ENCODE results near the gene ABCB6. TPM values are rescaled to one million over a fixed set of nuclear protein-coding genes. Genes with fewer than 3 reads are reported as not detected.

The ABCB6 gene
- total and polyA plus RNA-seq, 10 of the 15 experiments (the other 5 are each of a cell fraction or from before 2014, with no cell fraction given), result 2.3 to 22.1 (median 13.8) TPM

DNA sequence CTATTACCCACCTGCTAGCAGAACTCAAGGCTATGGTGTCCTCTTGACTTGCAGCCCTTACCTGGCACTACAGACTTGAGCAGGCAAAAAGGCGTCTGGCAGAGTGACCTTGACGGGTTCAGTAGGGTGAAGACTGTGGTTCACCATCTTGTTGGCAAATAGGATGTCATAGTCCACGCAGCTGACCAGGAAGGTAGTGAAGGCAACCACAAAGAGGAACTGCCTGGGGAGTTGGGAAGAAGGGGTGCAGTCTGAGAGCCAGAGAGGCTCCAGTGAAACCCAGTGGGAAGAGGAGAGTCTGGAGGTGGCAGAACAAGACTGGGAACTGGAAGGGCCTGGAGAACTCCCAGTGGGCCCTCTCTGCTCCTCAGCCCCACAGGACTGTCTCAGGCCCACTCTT, 6.6 kb upstream of the ABCB6 start:
- H3K4me3 ChIP-seq, result no peak overlapping the region
- POLR2A ChIA-PET, result no interaction called here
- no peak for ATAC-seq
- no peaks in the 10 kb centered on the region for H3K9me3 ChIP-seq (replicated peaks; ENCODE audit: control insufficient read depth, insufficient read depth, low read length)
- peaks cover 25% of the 10 kb centered on the region for H3K79me2 ChIP-seq (ENCODE audit: control insufficient read depth, insufficient read depth, low read length)
- CTCF ChIA-PET, result interaction anchor here (0.6 kb wide), 1 partner anchor 13 kb away, joined by 3 read pairs; no protein-coding TSS in a partner anchor
- no peak overlapping the region for H3K9ac ChIP-seq (ENCODE audit: control insufficient read depth, insufficient read depth, low read length)
- in situ Hi-C loops (cut with MboI) (no loop called here), intact Hi-C loops (cut with micrococcal nuclease; ENCODE audit: unreplicated experiment) (no loop called here)
- BruUV-seq (replicated peaks), result no TSS peak
- peaks cover 15% of the 10 kb centered on the region for H3K4me1 ChIP-seq (ENCODE audit: control insufficient read depth, insufficient read depth, low read length)
- SMC1A ChIA-PET (ENCODE audit: uncharacterized antibody, unreplicated experiment), result no interaction called here
- TF ChIP-seq EP300 (IDR thresholded peaks at IDR 0.05; ENCODE audit: borderline replicate concordance in 1 of 2, control insufficient read depth in 1 of 2, low read depth in 2 of 2, low read length in 2 of 2) (no peak), PRDM15 (CRISPR knock-in tag; IDR thresholded peaks at IDR 0.05) (no peak), TCF3 (IDR thresholded peaks at IDR 0.05; ENCODE audit: borderline replicate concordance, insufficient read depth, low read depth, low read length) (no peak), CEBPB (IDR thresholded peaks at IDR 0.05; ENCODE audit: borderline replicate concordance in 1 of 2, low read depth in 2 of 2, low read length in 2 of 2) (no peak), SIN3A (IDR thresholded peaks at IDR 0.05; ENCODE audit: low read depth, low read length) (no peak), ATF3 (IDR thresholded peaks at IDR 0.05; ENCODE audit: borderline replicate concordance, extremely low read depth, low read depth, low read length) (no peak), HDAC2 (IDR thresholded peaks at IDR 0.05) (no peak), ZNF24 (IDR thresholded peaks at IDR 0.05) (no peak), SKIL (IDR thresholded peaks at IDR 0.05; ENCODE audit: low read depth, poor library complexity, severe bottlenecking) (no peak), EED (IDR thresholded peaks at IDR 0.05; ENCODE audit: low read depth) (no peak)
- H3K27ac ChIP-seq (ENCODE audit: control insufficient read depth, insufficient read depth), result no peak overlapping the region
- peaks cover 13 to 23% of the 10 kb centered on the region in 2 experiments for H3K36me3 ChIP-seq (ENCODE audit: control insufficient read depth in 2 of 2, insufficient read depth in 2 of 2, low read length in 1 of 2)
- H3K4me2 ChIP-seq (ENCODE audit: control insufficient read depth, insufficient read depth), result no peak overlapping the region
- WGBS (ENCODE audit: insufficient coverage, insufficient replicate concordance, low lambda C conversion rate, missing lambda C conversion rate), result 52% methylated on average over 3 of the region's 3 CpGs
- no peaks in the 10 kb centered on the region for H4K20me1 ChIP-seq (ENCODE audit: control insufficient read depth, insufficient read depth)
- no peak for FAIRE-seq
- no peak for DNase-seq (ENCODE audit: low read depth, low spot score)
- RAD21 ChIA-PET (ENCODE audit: unreplicated experiment), result no interaction called here
- no peak overlapping the region for H2AFZ ChIP-seq (ENCODE audit: control insufficient read depth, low read depth, low read length)
- H3K27me3 ChIP-seq (replicated peaks in 1 of 2; ENCODE audit: control insufficient read depth in 2 of 2, insufficient read depth in 2 of 2, low read length in 1 of 2), result no peaks in the 10 kb centered on the region

Data from GM12878 (cell line).